GM21737 (cell line): ENCODE measurements around the gene LRRC4B.

Experiments used
- ATAC-seq: cut with Tn5 transposase; IDR thresholded peaks from one replicate; pipeline ENCODE4 v1.9.1; 2021; ENCODE audit warnings: mild to moderate bottlenecking, moderate library complexity; ENCODE audit not compliant: unreplicated experiment

The LRRC4B gene

DNA sequence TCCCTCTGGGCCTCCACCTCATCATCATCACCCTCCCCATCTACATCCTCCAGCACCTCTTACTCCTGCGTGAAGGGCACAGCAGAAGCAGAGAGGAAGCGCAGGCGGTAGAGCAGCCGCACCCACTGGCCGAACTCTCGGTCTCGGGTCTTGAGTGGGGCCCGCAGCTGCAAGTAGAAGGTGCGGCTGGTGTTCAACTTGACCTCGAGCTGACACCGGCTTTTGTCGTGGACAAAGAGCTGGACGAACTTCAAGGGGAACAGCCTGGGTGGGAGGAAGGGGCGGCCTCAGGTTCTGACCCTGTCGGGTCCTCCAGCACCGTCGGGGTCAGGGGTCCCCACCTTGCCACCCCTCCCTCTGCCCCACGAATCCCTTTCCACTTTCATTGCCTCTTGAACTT lies 100.7 kb downstream of the LRRC4B start:
- ATAC-seq = no peak
